ENCODE measurements around the gene THPO.

The THPO gene

GRCh38 chr3:184377882-184378445, at the start of gene THPO:
THPO (minus strand) TSS chr3:184378207; CDS start chr3:184376259, 1,948 bp downstream.
- no peak for DNase-seq

GRCh38 chr3:184426691-184427141, 48.7 kb upstream of the THPO start:
- DNase-seq = no peak

DNA sequence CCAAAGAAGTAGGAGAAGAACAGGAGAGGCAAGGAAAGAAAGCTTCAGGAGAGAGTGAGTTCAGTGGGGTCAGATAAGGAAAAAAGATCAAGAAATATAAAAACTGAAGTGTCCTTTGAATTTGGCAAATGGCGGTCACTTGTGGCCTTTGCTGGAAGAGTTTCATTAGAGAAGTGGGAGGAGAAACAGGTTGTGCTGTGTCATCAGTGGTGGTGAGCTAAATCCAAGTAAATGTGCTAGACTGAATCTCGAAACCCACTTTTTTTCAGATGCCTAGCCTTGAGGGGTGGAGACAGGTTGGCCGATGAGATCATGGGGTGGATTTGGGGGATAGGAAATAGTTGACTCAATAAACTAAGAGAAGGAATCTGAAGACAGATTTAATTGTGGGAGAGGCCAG, 45.6 kb upstream of the THPO start:
- no peak for DNase-seq

GRCh38 chr3:184419171-184419570, 41.2 kb upstream of the THPO start:
- no peak for DNase-seq

GRCh38 chr3:184417619-184418327, 39.8 kb upstream of the THPO start:
- peak in 1 of 2 donors; percentile 34 for DNase-seq

DNA sequence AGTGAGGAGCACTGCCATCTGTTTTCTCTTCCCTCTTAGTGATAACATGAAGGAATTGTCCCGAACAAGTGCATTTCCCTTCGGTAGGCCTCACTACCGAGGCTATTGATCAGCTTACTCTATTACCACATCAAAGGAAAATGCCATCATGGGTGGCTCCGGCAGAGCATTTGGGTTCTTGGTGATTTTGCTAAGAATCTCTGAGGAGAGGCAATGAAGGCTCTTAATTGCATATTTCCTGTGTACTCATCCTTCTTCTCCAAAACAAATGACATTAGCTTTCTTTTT, 37.1 kb upstream of the THPO start:
- DNase-seq = no peak

DNA sequence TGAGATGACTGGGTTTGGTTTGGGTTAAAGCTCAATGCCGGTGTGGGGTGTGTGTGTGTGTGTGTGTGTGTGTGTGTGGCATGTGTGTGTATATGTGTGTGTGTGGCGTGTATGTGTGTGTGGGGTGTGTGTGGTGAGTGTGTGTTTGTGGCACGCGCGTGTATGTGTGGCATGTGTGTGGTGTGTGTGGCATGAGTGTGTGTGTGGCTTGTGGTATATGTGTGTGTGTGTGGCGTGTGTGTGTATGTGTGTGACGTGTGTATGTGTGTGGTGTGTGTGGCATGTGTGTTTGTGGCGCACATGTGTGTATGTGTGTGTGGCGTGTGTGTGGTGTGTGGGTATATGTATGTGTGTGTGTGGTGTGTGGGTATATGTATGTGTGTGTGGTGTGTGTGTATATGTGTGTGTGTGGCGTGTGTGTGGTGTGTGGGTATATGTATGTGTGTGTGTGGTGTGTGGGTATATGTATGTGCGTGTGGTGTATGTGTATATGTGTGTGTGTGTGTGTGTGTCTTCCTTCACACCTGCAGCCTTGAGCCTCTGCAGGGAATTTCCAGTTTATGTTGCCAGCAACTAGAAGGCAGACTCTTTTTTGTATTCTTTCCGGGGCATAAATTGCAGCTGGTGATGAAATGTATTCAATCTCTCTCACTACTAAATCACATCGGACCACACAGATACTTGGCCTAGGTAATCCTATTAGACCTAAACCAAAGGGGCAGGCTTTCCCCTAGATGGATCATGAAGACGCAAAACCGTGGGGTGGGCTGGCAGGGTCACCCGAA, 36.6 kb upstream of the THPO start:
- no peak for DNase-seq

- no peak for DNase-seq
These were observed 32.0 kb upstream of the THPO start for GRCh38 chr3:184409946-184410500.

DNA sequence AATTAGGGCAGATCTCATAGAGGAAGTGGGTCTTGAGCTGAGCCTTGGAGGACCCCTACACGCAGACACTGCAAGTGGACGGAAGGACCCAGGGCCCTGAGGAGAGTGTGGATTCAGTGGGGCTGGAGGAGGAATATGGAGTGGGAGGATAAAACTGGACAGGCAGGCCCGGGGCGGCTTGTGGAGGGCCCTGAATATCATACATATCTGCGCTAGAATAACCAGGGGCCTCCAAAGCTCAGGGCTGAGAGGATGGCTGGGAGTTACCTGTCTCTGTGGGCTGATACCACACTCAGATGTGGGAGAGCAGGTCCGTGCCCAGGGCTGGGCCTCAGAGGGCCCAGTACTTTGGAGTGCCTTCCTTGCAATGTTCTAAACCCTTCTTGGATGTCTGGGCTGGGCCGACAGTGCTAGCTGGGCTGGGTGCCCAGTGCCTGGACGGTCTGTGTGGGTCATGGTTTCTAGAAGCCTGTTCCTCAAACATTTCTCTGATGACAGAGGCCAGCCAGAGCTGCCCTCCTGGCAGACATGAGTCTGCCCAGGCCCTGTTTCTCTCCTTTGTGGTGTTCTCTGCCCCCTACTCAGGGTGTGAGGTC, 31.4 kb upstream of the THPO start:
- no peak for DNase-seq

DNA sequence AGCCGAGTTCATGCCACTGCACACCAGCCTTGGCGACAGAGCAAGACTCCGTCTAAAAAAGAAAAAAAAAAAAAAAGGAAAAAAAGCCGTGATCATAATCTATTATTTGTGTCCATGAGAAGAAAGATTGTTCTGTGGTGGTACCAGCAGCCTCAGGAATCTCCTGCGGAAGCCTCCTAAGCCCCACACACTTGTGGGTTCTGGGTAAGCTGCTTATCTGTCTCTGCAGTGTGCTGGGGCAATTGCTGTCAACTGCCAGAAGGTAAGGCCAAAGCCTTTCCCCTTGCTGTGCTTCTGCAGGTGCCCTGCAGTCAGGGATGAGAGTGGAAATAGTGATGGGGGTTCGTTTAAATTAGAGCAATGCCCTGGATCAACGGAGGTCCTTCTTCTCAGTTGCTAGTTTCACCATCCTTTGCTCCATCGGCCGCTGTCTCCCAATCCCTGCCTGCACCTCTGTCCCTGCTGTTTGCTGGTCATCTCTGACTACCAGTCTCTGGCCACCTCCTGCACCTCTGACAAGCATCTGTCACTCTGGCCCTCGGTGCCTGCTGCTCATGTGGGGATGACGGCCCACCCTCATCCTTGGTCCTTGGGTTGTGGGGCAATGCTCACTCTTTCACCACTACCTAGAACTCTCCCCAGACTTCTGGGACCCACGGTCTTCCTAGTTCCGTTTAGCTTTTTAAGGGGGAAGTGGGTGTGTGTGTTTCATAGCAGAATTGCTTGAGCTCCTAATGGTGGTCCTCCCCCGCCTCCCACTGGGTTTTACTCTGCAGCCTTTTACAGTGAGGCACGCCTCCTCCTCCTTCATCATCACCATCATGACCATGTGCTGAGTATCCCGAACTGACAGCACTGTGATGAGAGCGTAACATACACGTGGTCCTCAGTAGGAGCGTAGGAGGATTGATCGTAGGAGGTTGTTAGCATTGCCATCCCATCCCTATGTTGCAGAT, 27.3 kb upstream of the THPO start:
- DNase-seq = no peak

- DNase-seq = no peak
These were observed 21.4 kb upstream of the THPO start for GRCh38 chr3:184399410-184399809.

GRCh38 chr3:184395320-184395660, 17.3 kb upstream of the THPO start:
- DNase-seq = no peak

DNA sequence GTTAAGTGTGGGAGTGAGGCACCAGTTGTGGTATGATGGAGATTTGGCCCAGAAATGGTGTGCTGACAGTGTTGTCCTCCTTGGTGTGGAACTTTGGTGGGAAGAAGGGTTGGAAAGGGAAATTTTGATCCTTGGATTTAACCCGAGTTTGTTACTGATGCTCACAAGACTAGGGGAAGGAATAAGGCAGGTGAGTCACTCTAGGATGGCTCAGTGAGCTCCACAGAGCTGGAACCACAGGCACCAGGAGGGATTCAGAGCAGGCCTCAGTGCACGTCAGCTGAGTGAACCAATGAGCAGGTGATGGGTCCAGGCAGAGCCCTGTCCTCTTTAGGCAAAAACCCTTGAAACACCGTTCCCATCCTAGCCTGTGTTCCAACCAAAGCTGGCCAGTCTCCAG, 13.3 kb upstream of the THPO start:
- no peak for DNase-seq

- DNase-seq = no peak
These were observed 12.0 kb upstream of the THPO start for GRCh38 chr3:184389935-184390528.

GRCh38 chr3:184389384-184389783, 11.4 kb upstream of the THPO start:
- DNase-seq = no peak

DNA sequence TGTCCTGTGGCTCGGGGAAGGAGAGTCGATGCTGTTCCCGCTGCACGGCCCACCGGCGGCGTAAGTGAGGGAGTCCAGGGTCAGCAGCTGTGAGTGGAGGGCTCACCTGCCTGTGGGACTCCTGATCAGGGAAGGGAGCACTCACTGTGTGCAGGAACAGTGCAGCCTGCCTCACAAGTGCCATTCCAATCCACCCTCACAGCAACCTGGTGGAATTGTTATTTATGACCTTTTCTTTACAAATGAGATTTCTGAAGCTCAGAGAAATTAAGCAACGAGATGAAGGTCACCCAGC, 10.9 kb upstream of the THPO start:
- no peak for DNase-seq

DNA sequence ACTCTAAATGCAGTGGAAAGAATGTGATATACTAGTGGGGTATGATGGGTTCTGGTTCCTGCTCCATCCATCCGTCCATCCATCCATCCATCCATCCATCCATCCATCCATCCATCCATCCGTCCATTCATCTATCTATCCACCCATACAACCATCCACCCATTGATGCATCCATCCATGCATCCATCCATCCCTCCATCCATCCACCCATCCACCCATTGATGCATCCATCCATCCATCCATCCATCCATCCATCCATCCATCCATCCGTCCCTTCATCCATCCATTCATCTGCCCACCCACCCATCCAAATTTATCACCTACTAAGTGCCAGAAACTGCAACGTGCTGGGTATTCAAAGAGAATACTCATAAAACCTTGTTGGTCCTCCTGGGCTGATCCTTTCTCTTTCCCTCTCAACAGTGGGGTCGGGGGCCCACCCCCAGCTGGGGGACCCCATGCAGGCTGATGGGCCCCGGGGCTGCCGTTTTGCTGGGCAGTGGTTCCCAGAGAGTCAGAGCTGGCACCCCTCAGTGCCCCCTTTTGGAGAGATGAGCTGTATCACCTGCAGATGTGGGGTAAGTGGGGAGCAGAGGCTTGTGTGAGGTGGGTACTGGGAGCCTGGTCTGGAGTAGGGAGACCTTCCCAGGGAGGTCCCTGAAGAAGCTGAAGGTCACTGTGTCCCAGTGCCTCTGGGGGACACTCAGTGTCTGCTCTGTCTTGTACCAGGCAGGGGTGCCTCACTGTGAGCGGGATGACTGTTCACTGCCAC, 10.3 kb upstream of the THPO start:
- DNase-seq = no peak

- no peak for DNase-seq
These were observed 9.2 kb upstream of the THPO start for GRCh38 chr3:184387174-184387714.

GRCh38 chr3:184386047-184386806, 8.2 kb upstream of the THPO start:
- DNase-seq = no peak

DNA sequence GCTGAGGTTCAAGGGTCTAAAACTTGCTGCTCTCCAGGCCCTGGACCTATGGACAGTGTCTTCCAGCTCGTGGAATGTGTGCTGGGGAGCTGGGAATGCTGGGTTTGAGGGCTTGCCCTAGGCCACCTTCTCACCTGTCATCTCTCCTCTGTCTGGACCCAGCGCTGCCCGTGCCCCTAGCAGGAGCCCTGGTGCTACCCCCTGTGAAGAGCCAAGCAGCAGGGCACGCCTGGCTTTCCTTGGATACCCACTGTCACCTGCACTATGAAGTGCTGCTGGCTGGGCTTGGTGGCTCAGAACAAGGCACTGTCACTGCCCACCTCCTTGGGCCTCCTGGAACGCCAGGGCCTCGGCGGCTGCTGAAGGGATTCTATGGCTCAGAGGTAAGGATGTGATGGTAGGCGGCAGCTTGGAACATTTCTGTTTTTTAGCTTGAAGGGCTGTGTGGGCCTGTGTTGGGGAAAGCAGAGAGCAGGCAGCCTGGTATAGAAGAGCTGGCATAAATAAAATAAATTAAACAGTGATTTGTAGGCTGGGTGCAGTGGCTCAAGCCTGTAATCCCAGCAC, 6.9 kb upstream of the THPO start:
- DNase-seq = peak in 1 of 2 donors; percentile 23
